Endothelial cell of umbilical vein (primary cell): Measurements from ENCODE around the gene MSANTD7.

Experiments used
- EZH2 ChIP-seq: IDR thresholded peaks from 2 replicates; pipeline ENCODE4 v1.6.1; 2012; ENCODE audit warnings: borderline replicate concordance, low read depth, mild to moderate bottlenecking, moderate library complexity, low read length, inconsistent platforms; ENCODE audit not compliant: severe bottlenecking
- GATA2 ChIP-seq: IDR thresholded peaks from 2 replicates; pipeline ENCODE4 v1.7.0; 2011; ENCODE audit warnings: low read depth, mild to moderate bottlenecking, moderate library complexity, mixed read lengths, low read length; ENCODE audit not compliant: insufficient read length, insufficient read depth
- JUN ChIP-seq: IDR thresholded peaks from 2 replicates; pipeline ENCODE4 v1.6.1; 2011; ENCODE audit warnings: borderline replicate concordance, low read depth; ENCODE audit not compliant: insufficient read length, insufficient read depth
- MYC ChIP-seq: IDR thresholded peaks from one replicate; pipeline ENCODE4 v1.6.1; 2011; ENCODE audit warnings: mild to moderate bottlenecking, low read depth, low read length
- POLR2A ChIP-seq: IDR thresholded peaks from 2 replicates; pipeline ENCODE4 v1.6.1; 2012; ENCODE audit warnings: low read depth, mild to moderate bottlenecking, control low read depth, low read length
- POLR2AphosphoS5 ChIP-seq: IDR thresholded peaks from 2 replicates; pipeline ENCODE4 v1.6.1; 2012; ENCODE audit warnings: low read depth, mild to moderate bottlenecking, control low read depth, low read length, moderate library complexity; ENCODE audit not compliant: insufficient read depth
- TF ChIP-seq, protein P1 (sequence below), 2 donors: IDR thresholded peaks; 1 replicate in 1 of 2; 2 replicates in 1 of 2; pipeline ENCODE4 v1.5.1; 2011; ENCODE audit warnings: low read length in 2 of 2, mild to moderate bottlenecking in 2 of 2, moderate library complexity in 2 of 2, control low read depth in 1 of 2, inconsistent platforms in 1 of 2, low read depth in 1 of 2; ENCODE audit not compliant: insufficient read depth in 1 of 2; ENCODE audit errors: extremely low read depth in 1 of 2
- TF ChIP-seq, protein P2 (sequence below): IDR thresholded peaks from 2 replicates; pipeline ENCODE4 v1.6.1; 2011; ENCODE audit not compliant: insufficient read depth, insufficient read length

DNA sequence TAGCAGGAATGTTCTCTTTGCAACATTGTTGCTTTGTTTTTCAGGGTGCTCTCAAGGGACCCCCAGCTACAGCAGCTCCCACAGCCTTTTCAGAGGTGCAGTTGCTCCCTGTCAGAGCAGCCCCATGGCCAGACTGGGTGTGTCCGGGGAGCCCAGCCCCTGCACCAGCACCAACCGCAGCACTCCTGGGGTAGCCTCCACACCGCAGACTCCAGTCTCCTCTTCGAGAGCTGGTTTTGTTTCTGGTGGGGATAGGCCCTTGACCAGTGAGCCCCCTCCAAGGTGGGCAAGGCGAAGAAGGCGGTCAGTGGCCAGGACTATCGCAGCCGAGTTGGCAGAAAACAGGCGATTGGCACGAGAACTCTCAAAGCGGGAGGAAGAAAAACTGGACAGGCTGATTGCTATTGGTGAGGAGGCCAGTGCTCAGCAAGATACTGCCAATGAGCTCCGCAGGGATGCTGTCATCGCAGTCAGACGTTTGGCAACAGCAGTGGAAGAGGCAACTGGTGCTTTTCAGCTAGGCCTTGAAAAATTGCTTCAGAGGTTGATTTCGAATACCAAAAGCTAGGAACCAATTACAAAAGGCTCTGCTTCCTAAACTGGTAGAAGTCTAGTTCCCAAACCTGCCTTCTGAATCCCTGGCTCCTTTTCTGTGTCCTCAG lies 5.4 kb downstream of the MSANTD7 start:
- TF ChIP-seq, protein P1, sequence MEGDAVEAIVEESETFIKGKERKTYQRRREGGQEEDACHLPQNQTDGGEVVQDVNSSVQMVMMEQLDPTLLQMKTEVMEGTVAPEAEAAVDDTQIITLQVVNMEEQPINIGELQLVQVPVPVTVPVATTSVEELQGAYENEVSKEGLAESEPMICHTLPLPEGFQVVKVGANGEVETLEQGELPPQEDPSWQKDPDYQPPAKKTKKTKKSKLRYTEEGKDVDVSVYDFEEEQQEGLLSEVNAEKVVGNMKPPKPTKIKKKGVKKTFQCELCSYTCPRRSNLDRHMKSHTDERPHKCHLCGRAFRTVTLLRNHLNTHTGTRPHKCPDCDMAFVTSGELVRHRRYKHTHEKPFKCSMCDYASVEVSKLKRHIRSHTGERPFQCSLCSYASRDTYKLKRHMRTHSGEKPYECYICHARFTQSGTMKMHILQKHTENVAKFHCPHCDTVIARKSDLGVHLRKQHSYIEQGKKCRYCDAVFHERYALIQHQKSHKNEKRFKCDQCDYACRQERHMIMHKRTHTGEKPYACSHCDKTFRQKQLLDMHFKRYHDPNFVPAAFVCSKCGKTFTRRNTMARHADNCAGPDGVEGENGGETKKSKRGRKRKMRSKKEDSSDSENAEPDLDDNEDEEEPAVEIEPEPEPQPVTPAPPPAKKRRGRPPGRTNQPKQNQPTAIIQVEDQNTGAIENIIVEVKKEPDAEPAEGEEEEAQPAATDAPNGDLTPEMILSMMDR (IDR thresholded peaks at IDR 0.05; ENCODE audit: extremely low read depth in 1 of 2, insufficient read depth in 1 of 2, low read depth in 1 of 2, low read length in 2 of 2), result no peak
- TF ChIP-seq POLR2A (no peak), EZH2 (no peak), POLR2AphosphoS5 (no peak), GATA2 (no peak), JUN (no peak), MYC (no peak)
- TF ChIP-seq, protein P2, sequence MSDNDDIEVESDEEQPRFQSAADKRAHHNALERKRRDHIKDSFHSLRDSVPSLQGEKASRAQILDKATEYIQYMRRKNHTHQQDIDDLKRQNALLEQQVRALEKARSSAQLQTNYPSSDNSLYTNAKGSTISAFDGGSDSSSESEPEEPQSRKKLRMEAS, result no peak
